Measurements from ENCODE around the gene SLC11A2. TPM values are rescaled to one million over a fixed set of nuclear protein-coding genes. Genes with fewer than 3 reads are reported as not detected.
A peak's percentile ranks its signal among the peaks of the same experiment; 100 is the strongest.

The SLC11A2 gene
- total and polyA plus RNA-seq, 2 experiments from 2014 or later, result 19.4 to 48.9 TPM

GRCh38 chr12:51027342-51027835, 1.2 kb upstream of the SLC11A2 start:
- H3K27ac Mint-ChIP-seq, result no peak overlapping the region
- Histone ChIP-seq H3K4me2 (peak overlapping the region; percentile 21; the same call in 1 of the 2 replicates), H3K4me1 (ENCODE audit: insufficient read depth) (peaks cover 32% of the 10 kb centered on the region), H3K4me3 (no peak overlapping the region), H2AFZ (no peak overlapping the region), H3K27me3 (ENCODE audit: insufficient read depth) (no peaks in the 10 kb centered on the region), H3K36me3 (ENCODE audit: insufficient read depth) (no peaks in the 10 kb centered on the region), H3K79me2 (replicated peaks; ENCODE audit: insufficient read depth) (peaks cover 32% of the 10 kb centered on the region), H3K27ac (ENCODE audit: low read depth) (no peak overlapping the region), H4K20me1 (replicated peaks; ENCODE audit: insufficient read depth) (no peaks in the 10 kb centered on the region), H3F3A (replicated peaks; ENCODE audit: low read depth) (peaks cover 5% of the 10 kb centered on the region; the same call in 1 of the 2 replicates), H3K9me2 (ENCODE audit: insufficient read depth) (no peaks in the 10 kb centered on the region)
- H3K36me3 Mint-ChIP-seq (ENCODE audit: low read depth), result no peaks in the 10 kb centered on the region
- H3K4me3 Mint-ChIP-seq, result peak overlapping the region; percentile 35; the same call in 2 of the 3 replicates
- no peak for DNase-seq (ENCODE audit: low spot score)
- peaks cover 36% of the 10 kb centered on the region for H3K4me1 Mint-ChIP-seq
- TF ChIP-seq ZNF462 (CRISPR knock-in tag; IDR thresholded peaks at IDR 0.05) (no peak), ZNF114 (CRISPR knock-in tag; IDR thresholded peaks at IDR 0.05) (no peak), EZH2 (IDR thresholded peaks at IDR 0.05; ENCODE audit: low read depth, unreplicated experiment) (no peak), JUNB (IDR thresholded peaks at IDR 0.05; ENCODE audit: unreplicated experiment) (no peak), NANOG (IDR thresholded peaks at IDR 0.05; ENCODE audit: borderline replicate concordance) (no peak), ETS1 (IDR thresholded peaks at IDR 0.05) (no peak), EZH2phosphoT487 (IDR thresholded peaks at IDR 0.05; ENCODE audit: unreplicated experiment) (no peak), CREB1 (CRISPR knock-in tag; IDR thresholded peaks at IDR 0.05; ENCODE audit: low read depth) (no peak), ZNF331 (CRISPR knock-in tag; IDR thresholded peaks at IDR 0.05; ENCODE audit: low read depth) (no peak), STAT1 (IDR thresholded peaks at IDR 0.05; ENCODE audit: unreplicated experiment) (no peak), CTCF (conservative IDR thresholded peaks at IDR 0.05; ENCODE audit: low read depth in 2 of 2) (no peak), POLR2AphosphoS5 (IDR thresholded peaks at IDR 0.05; ENCODE audit: low read depth) (no peak)
- TF ChIP-seq, protein P1, sequence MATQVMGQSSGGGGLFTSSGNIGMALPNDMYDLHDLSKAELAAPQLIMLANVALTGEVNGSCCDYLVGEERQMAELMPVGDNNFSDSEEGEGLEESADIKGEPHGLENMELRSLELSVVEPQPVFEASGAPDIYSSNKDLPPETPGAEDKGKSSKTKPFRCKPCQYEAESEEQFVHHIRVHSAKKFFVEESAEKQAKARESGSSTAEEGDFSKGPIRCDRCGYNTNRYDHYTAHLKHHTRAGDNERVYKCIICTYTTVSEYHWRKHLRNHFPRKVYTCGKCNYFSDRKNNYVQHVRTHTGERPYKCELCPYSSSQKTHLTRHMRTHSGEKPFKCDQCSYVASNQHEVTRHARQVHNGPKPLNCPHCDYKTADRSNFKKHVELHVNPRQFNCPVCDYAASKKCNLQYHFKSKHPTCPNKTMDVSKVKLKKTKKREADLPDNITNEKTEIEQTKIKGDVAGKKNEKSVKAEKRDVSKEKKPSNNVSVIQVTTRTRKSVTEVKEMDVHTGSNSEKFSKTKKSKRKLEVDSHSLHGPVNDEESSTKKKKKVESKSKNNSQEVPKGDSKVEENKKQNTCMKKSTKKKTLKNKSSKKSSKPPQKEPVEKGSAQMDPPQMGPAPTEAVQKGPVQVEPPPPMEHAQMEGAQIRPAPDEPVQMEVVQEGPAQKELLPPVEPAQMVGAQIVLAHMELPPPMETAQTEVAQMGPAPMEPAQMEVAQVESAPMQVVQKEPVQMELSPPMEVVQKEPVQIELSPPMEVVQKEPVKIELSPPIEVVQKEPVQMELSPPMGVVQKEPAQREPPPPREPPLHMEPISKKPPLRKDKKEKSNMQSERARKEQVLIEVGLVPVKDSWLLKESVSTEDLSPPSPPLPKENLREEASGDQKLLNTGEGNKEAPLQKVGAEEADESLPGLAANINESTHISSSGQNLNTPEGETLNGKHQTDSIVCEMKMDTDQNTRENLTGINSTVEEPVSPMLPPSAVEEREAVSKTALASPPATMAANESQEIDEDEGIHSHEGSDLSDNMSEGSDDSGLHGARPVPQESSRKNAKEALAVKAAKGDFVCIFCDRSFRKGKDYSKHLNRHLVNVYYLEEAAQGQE (IDR thresholded peaks at IDR 0.05; ENCODE audit: unreplicated experiment), result no peak
- H3K9me3 Mint-ChIP-seq, result no peaks in the 10 kb centered on the region
- ATAC-seq, result no peak
- peaks cover 9% of the 10 kb centered on the region for H3K27me3 Mint-ChIP-seq (ENCODE audit: insufficient read depth, low read depth, poor library complexity)

All from GM23338 (cell line).